ENCODE results near the gene KLHL22. TPM values are rescaled to one million over a fixed set of nuclear protein-coding genes. Genes with fewer than 3 reads are reported as not detected.

Gene KLHL22
- total and polyA plus RNA-seq, 2 of the 13 experiments (the other 11 are each of a cell fraction or from before 2014, with no cell fraction given), result 10.9 to 14.8 TPM

DNA sequence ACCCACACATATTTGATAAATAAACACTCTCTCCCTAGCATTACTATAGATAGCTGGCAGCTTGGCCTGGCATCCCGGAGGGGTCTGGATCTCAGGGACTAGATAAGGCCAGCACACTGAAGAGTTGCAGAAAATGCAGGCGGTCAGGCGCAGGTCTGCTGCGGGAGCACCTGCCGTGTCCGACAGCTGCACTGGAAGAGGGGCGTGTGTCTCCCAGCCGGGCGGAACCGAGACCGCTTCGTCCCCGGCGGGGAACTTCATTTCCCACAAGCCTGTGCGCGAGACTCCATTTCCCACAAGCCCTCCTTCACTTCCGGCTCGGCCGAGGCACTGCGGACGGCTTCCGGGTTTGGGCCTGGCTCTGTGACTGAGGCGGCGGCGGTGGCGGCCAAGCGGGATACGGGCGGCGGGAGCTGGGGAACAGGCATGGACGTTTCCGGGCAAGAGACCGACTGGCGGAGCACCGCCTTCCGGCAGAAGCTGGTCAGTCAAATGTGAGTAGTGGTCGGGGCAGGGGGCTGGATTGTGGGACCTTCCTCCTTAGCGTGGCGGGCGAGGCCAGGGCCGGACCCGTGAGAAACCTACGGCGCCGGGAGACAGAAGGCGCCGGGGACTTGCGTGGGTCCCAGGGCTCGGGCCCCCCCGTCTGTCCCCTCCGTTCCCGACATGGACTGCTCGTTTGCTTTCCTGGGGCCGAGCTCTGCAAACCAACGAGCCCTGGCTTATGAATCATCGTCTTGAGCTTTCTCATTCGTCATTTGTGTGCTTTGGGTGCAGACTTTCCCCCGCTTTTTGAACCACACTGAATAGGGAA, 11.9 kb upstream of the KLHL22 start, which contains the start of gene MED15 (continued):
- TF ChIP-seq, protein P1, sequence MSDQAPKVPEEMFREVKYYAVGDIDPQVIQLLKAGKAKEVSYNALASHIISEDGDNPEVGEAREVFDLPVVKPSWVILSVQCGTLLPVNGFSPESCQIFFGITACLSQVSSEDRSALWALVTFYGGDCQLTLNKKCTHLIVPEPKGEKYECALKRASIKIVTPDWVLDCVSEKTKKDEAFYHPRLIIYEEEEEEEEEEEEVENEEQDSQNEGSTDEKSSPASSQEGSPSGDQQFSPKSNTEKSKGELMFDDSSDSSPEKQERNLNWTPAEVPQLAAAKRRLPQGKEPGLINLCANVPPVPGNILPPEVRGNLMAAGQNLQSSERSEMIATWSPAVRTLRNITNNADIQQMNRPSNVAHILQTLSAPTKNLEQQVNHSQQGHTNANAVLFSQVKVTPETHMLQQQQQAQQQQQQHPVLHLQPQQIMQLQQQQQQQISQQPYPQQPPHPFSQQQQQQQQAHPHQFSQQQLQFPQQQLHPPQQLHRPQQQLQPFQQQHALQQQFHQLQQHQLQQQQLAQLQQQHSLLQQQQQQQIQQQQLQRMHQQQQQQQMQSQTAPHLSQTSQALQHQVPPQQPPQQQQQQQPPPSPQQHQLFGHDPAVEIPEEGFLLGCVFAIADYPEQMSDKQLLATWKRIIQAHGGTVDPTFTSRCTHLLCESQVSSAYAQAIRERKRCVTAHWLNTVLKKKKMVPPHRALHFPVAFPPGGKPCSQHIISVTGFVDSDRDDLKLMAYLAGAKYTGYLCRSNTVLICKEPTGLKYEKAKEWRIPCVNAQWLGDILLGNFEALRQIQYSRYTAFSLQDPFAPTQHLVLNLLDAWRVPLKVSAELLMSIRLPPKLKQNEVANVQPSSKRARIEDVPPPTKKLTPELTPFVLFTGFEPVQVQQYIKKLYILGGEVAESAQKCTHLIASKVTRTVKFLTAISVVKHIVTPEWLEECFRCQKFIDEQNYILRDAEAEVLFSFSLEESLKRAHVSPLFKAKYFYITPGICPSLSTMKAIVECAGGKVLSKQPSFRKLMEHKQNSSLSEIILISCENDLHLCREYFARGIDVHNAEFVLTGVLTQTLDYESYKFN (CRISPR knock-in tag; conservative IDR thresholded peaks at IDR 0.05), result peak; percentile 28; the same call in 1 of the 2 replicates
- TF ChIP-seq JUNB (CRISPR knock-in tag; IDR thresholded peaks at IDR 0.05; ENCODE audit: borderline replicate concordance) (0 out of 2 replicates have a peak, but pooled peaks have one; percentile 45), SMYD3 (CRISPR knock-in tag; IDR thresholded peaks at IDR 0.05) (no peak), SP5 (CRISPR knock-in tag; IDR thresholded peaks at IDR 0.05; ENCODE audit: borderline replicate concordance, low read depth) (no peak), RBM39 (IDR thresholded peaks at IDR 0.05; ENCODE audit: low read depth, low read length, poor library complexity, severe bottlenecking) (peak; percentile 95), PAX8 (CRISPR knock-in tag; IDR thresholded peaks at IDR 0.05; ENCODE audit: borderline replicate concordance) (peak; percentile 90; the same call in 1 of the 2 replicates), POLR2G (IDR thresholded peaks at IDR 0.05; ENCODE audit: low read depth, low read length) (peak; percentile 89), ARNT2 (CRISPR knock-in tag; IDR thresholded peaks at IDR 0.05; ENCODE audit: low read depth) (peak; percentile 68), ZNF451 (CRISPR knock-in tag; IDR thresholded peaks at IDR 0.05) (0 out of 2 replicates have a peak, but pooled peaks have one; percentile 69), ZSCAN31 (CRISPR knock-in tag; IDR thresholded peaks at IDR 0.05; ENCODE audit: low read depth) (peak; percentile 44; the same call in 1 of the 2 replicates), NFYC (CRISPR knock-in tag; IDR thresholded peaks at IDR 0.05) (no peak; the same call in 1 of the 2 replicates), HDAC6 (IDR thresholded peaks at IDR 0.05; ENCODE audit: low read depth, low read length) (no peak), DR1 (CRISPR knock-in tag; IDR thresholded peaks at IDR 0.05) (peak; percentile 78; the same call in 1 of the 2 replicates)
- TF ChIP-seq, protein P2, sequence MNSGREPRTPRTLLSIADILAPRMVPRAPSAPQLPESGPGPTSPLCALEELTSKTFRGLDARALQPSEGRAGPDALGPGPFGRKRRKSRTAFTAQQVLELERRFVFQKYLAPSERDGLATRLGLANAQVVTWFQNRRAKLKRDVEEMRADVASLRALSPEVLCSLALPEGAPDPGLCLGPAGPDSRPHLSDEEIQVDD (CRISPR knock-in tag; IDR thresholded peaks at IDR 0.05; ENCODE audit: borderline replicate concordance), result 0 out of 2 replicates have a peak, but pooled peaks have one; percentile 36
- TF ChIP-seq, protein P3, sequence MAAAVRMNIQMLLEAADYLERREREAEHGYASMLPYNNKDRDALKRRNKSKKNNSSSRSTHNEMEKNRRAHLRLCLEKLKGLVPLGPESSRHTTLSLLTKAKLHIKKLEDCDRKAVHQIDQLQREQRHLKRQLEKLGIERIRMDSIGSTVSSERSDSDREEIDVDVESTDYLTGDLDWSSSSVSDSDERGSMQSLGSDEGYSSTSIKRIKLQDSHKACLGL (CRISPR knock-in tag; IDR thresholded peaks at IDR 0.05), result peak; percentile 83
- TF ChIP-seq, protein P4, sequence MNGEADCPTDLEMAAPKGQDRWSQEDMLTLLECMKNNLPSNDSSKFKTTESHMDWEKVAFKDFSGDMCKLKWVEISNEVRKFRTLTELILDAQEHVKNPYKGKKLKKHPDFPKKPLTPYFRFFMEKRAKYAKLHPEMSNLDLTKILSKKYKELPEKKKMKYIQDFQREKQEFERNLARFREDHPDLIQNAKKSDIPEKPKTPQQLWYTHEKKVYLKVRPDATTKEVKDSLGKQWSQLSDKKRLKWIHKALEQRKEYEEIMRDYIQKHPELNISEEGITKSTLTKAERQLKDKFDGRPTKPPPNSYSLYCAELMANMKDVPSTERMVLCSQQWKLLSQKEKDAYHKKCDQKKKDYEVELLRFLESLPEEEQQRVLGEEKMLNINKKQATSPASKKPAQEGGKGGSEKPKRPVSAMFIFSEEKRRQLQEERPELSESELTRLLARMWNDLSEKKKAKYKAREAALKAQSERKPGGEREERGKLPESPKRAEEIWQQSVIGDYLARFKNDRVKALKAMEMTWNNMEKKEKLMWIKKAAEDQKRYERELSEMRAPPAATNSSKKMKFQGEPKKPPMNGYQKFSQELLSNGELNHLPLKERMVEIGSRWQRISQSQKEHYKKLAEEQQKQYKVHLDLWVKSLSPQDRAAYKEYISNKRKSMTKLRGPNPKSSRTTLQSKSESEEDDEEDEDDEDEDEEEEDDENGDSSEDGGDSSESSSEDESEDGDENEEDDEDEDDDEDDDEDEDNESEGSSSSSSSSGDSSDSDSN (CRISPR knock-in tag; IDR thresholded peaks at IDR 0.05), result peak; percentile 93
- TF ChIP-seq, protein P5, sequence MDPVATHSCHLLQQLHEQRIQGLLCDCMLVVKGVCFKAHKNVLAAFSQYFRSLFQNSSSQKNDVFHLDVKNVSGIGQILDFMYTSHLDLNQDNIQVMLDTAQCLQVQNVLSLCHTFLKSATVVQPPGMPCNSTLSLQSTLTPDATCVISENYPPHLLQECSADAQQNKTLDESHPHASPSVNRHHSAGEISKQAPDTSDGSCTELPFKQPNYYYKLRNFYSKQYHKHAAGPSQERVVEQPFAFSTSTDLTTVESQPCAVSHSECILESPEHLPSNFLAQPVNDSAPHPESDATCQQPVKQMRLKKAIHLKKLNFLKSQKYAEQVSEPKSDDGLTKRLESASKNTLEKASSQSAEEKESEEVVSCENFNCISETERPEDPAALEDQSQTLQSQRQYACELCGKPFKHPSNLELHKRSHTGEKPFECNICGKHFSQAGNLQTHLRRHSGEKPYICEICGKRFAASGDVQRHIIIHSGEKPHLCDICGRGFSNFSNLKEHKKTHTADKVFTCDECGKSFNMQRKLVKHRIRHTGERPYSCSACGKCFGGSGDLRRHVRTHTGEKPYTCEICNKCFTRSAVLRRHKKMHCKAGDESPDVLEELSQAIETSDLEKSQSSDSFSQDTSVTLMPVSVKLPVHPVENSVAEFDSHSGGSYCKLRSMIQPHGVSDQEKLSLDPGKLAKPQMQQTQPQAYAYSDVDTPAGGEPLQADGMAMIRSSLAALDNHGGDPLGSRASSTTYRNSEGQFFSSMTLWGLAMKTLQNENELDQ (CRISPR knock-in tag; IDR thresholded peaks at IDR 0.05; ENCODE audit: borderline replicate concordance), result peak; percentile 66; the same call in 1 of the 2 replicates

All from HepG2 (cell line).